DND-41 (cell line): ENCODE results near the gene GDF11.

Experiments used
- ATAC-seq: fragments of 200-7000 bp; cut with Tn5 transposase; 3 replicates; pipeline ENCODE4 v1.9.1; 2021; ENCODE audit warnings: low read depth; ENCODE audit not compliant: insufficient read depth
- DNase-seq: peaks from one replicate; pipeline ENCODE4 v3.0.0-alpha.2; 2020
- H2AFZ ChIP-seq: 2 replicates; pipeline ENCODE4 v1.6.0; 2012; ENCODE audit warnings: low read depth, low read length
- H3K27ac ChIP-seq: 2 replicates; pipeline ENCODE4 v1.5.1; 2012; ENCODE audit warnings: low read length, inconsistent platforms
- H3K27me3 ChIP-seq: fragments of 200-600 bp; sonication (generic); 2 replicates; pipeline ENCODE4 v1.6.0; 2012; ENCODE audit warnings: low read length, mild to moderate bottlenecking, inconsistent platforms; ENCODE audit not compliant: insufficient read depth, poor library complexity
- H3K36me3 ChIP-seq: 2 replicates; pipeline ENCODE4 v1.5.1; 2012; ENCODE audit warnings: low read length, inconsistent platforms; ENCODE audit not compliant: insufficient read depth
- H3K4me1 ChIP-seq: 2 replicates; pipeline ENCODE4 v1.5.1; 2012; ENCODE audit warnings: mild to moderate bottlenecking, low read length; ENCODE audit not compliant: insufficient read depth
- H3K4me2 ChIP-seq: 2 replicates; pipeline ENCODE4 v1.6.0; 2012; ENCODE audit warnings: mild to moderate bottlenecking, moderate library complexity, low read length, inconsistent platforms; ENCODE audit not compliant: insufficient read depth
- H3K4me3 ChIP-seq, 2 experiments: fragments of 200-600 bp in 1 of 2; shearing (Covaris generic) in 1 of 2; 2 replicates each; pipeline ENCODE4 v1.5.1; 2012 to 2016; ENCODE audit warnings: inconsistent platforms in 2 of 2, low read length in 2 of 2, mild to moderate bottlenecking in 2 of 2, low read depth in 1 of 2, moderate library complexity in 1 of 2
- H3K79me2 ChIP-seq: 2 replicates; pipeline ENCODE4 v1.6.0; 2012; ENCODE audit warnings: low read length, inconsistent platforms; ENCODE audit not compliant: insufficient read depth
- H3K9ac ChIP-seq: 2 replicates; pipeline ENCODE4 v1.6.0; 2012; ENCODE audit warnings: low read depth, mild to moderate bottlenecking, inconsistent platforms, low read length, moderate library complexity
- H3K9me3 ChIP-seq: 2 replicates; pipeline ENCODE4 v1.5.1; 2012; ENCODE audit warnings: low read length, moderate library complexity, mild to moderate bottlenecking, inconsistent platforms; ENCODE audit not compliant: insufficient read depth, severe bottlenecking
- H4K20me1 ChIP-seq: 2 replicates; pipeline ENCODE4 v1.6.0; 2012; ENCODE audit warnings: low read length; ENCODE audit not compliant: insufficient read depth
- EZH2 ChIP-seq: IDR thresholded peaks from 3 replicates; pipeline ENCODE4 v1.6.1; 2012; ENCODE audit warnings: borderline replicate concordance, low read depth, mild to moderate bottlenecking, moderate library complexity, low read length, inconsistent platforms; ENCODE audit not compliant: severe bottlenecking
- TF ChIP-seq, protein P1 (sequence below): IDR thresholded peaks from 2 replicates; pipeline ENCODE4 v1.5.1; 2012; ENCODE audit warnings: borderline replicate concordance, low read length, moderate library complexity, mild to moderate bottlenecking; ENCODE audit not compliant: poor library complexity, severe bottlenecking; ENCODE audit errors: extremely low read depth

GDF11 gene

GRCh38 chr12:55732288-55732687 is 10.6 kb upstream of the GDF11 start:
- no peak overlapping the region for H3K27ac ChIP-seq

GRCh38 chr12:55733021-55733555 is 9.8 kb upstream of the GDF11 start:
- no peak overlapping the region for H3K27ac ChIP-seq

More at GRCh38 chr12:55732288-55732687, 10.6 kb upstream of the GDF11 start:
- Histone ChIP-seq H2AFZ (no peak overlapping the region), H3K4me1 (peaks cover 38% of the 10 kb centered on the region), H3K9me3 (no peaks in the 10 kb centered on the region), H3K9ac (no peak overlapping the region), H3K27me3 (no peaks in the 10 kb centered on the region), H3K4me3 (no peak overlapping the region), H3K79me2 (peaks cover 9% of the 10 kb centered on the region), H3K36me3 (0 out of 2 replicates have a peak, but pooled peaks cover 5% of the 10 kb centered on the region), H4K20me1 (0 out of 2 replicates have a peak, but pooled peaks cover under 1% of the 10 kb centered on the region), H3K4me2 (no peak overlapping the region)
- ATAC-seq (no peak), DNase-seq (no peak)
- no peak for TF ChIP-seq EZH2
- TF ChIP-seq, protein P1, sequence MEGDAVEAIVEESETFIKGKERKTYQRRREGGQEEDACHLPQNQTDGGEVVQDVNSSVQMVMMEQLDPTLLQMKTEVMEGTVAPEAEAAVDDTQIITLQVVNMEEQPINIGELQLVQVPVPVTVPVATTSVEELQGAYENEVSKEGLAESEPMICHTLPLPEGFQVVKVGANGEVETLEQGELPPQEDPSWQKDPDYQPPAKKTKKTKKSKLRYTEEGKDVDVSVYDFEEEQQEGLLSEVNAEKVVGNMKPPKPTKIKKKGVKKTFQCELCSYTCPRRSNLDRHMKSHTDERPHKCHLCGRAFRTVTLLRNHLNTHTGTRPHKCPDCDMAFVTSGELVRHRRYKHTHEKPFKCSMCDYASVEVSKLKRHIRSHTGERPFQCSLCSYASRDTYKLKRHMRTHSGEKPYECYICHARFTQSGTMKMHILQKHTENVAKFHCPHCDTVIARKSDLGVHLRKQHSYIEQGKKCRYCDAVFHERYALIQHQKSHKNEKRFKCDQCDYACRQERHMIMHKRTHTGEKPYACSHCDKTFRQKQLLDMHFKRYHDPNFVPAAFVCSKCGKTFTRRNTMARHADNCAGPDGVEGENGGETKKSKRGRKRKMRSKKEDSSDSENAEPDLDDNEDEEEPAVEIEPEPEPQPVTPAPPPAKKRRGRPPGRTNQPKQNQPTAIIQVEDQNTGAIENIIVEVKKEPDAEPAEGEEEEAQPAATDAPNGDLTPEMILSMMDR: no peak

GRCh38 chr12:55733858-55734257 is 9.1 kb upstream of the GDF11 start:
- Histone ChIP-seq H3K4me3 (no peak overlapping the region), H2AFZ (no peak overlapping the region), H3K27ac (no peak overlapping the region), H3K27me3 (no peaks in the 10 kb centered on the region), H3K4me1 (peaks cover 42% of the 10 kb centered on the region), H3K9ac (no peak overlapping the region), H3K79me2 (no peaks in the 10 kb centered on the region), H3K9me3 (no peaks in the 10 kb centered on the region), H3K4me2 (no peak overlapping the region), H3K36me3 (no peaks in the 10 kb centered on the region), H4K20me1 (no peaks in the 10 kb centered on the region)
- ATAC-seq (no peak), DNase-seq (no peak)
- no peak for TF ChIP-seq EZH2
- TF ChIP-seq, protein P1: no peak

More at GRCh38 chr12:55733021-55733555, 9.8 kb upstream of the GDF11 start:
- no peak overlapping the region for H3K4me3 ChIP-seq
- no peaks in the 10 kb centered on the region for H3K9me3 ChIP-seq
- peaks cover under 1% of the 10 kb centered on the region for H3K79me2 ChIP-seq
- no peak overlapping the region for H2AFZ ChIP-seq
- H3K4me2 ChIP-seq: no peak overlapping the region
- no peaks in the 10 kb centered on the region for H3K27me3 ChIP-seq
- TF ChIP-seq, protein P1: no peak
- TF ChIP-seq EZH2: no peak
- H4K20me1 ChIP-seq: no peaks in the 10 kb centered on the region
- no peak for ATAC-seq
- DNase-seq: no peak
- peaks cover 38% of the 10 kb centered on the region for H3K4me1 ChIP-seq
- no peak overlapping the region for H3K9ac ChIP-seq
- no peaks in the 10 kb centered on the region for H3K36me3 ChIP-seq

GRCh38 chr12:55734595-55734994 is 8.3 kb upstream of the GDF11 start:
- Histone ChIP-seq H3K4me2 (no peak overlapping the region), H3K9me3 (no peaks in the 10 kb centered on the region), H3K27me3 (no peaks in the 10 kb centered on the region), H3K27ac (no peak overlapping the region), H3K79me2 (no peaks in the 10 kb centered on the region), H3K9ac (no peak overlapping the region), H3K4me3 (no peak overlapping the region), H2AFZ (no peak overlapping the region), H3K36me3 (no peaks in the 10 kb centered on the region), H4K20me1 (no peaks in the 10 kb centered on the region), H3K4me1 (peaks cover 38% of the 10 kb centered on the region)
- DNase-seq (no peak), ATAC-seq (no peak)
- TF ChIP-seq, protein P1: no peak
- no peak for TF ChIP-seq EZH2
